Thyroid gland (tissue), 4 donors: Measurements from ENCODE around the gene ERAS.
A peak's percentile ranks its signal among the peaks of the same experiment; 100 is the strongest.

Source experiments
- POLR2A ChIP-seq, 2 donors: fragments of 450-650 bp; IDR thresholded peaks; one replicate each; pipeline ENCODE4 v1.6.1; 2017; ENCODE audit warnings: antibody characterized with exemption in 2 of 2, mild to moderate bottlenecking in 2 of 2, moderate library complexity in 1 of 2
- TF ChIP-seq, protein P1 (sequence below), 6 experiments: fragments of 200-600 bp in 3 of 6; fragments of 450-650 bp in 3 of 6; sonication (generic) in 3 of 6; IDR thresholded peaks; one replicate each; pipeline ENCODE4 v1.5.1; 2016 to 2019; ENCODE audit warnings: antibody characterized with exemption in 6 of 6, mild to moderate bottlenecking in 2 of 6, inconsistent platforms in 1 of 6, moderate library complexity in 1 of 6

DNA sequence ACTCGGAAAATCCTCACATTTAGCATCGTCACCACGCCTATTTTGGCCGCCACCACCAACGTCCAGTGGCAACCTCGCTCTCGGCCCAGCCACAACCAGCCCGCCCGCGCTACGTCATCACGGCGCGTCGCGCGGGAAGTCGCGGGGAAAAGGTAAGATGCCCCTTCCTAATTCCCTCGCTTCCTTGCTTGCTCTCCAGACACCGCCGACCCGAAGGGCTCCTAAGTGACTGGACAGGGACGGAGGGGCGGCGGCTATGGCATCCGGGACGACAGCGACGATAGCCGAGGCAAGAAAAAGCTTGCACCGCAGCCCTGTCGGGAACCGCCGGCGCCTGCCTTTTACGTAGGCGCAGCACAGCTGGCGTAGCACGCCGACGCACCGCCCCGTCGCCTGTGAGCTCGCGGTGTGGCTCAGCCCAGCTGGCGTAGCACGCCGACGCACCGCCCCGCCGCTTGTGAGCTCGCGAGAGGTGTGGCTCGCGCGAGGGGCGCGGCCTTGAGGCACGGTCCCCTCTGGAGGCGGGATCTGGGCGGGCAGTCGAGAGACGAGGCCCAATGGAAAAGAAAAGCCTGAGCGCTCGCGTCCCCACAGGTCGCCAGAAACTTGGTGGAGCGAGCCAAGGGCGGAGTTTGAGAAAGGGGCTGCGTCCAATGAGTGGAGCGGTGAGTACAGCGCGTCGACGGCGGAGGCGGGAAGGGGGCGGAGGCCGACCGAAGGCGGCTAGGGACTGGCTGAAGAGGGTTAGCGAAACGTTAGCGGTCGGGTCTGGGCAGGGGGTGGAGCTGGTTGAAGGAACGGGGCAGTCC, 24.8 kb upstream of the ERAS start, which contains the start of gene HDAC6:
- TF ChIP-seq, protein P1, sequence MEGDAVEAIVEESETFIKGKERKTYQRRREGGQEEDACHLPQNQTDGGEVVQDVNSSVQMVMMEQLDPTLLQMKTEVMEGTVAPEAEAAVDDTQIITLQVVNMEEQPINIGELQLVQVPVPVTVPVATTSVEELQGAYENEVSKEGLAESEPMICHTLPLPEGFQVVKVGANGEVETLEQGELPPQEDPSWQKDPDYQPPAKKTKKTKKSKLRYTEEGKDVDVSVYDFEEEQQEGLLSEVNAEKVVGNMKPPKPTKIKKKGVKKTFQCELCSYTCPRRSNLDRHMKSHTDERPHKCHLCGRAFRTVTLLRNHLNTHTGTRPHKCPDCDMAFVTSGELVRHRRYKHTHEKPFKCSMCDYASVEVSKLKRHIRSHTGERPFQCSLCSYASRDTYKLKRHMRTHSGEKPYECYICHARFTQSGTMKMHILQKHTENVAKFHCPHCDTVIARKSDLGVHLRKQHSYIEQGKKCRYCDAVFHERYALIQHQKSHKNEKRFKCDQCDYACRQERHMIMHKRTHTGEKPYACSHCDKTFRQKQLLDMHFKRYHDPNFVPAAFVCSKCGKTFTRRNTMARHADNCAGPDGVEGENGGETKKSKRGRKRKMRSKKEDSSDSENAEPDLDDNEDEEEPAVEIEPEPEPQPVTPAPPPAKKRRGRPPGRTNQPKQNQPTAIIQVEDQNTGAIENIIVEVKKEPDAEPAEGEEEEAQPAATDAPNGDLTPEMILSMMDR (IDR thresholded peaks at IDR 0.05) = no peak
- TF ChIP-seq POLR2A (IDR thresholded peaks at IDR 0.05) = peak in 1 of 2 donors; percentile 53
